ENCODE data around the gene ALG1L2.
"Not testable (repeated sequence)": the region's sequence is repeated elsewhere in the genome, so short reads cannot be mapped to it uniquely, and the experiment has no call there.

GRCh38 chr3:130083363-130084090 is 1.9 kb downstream of the ALG1L2 start:
- not testable (repeated sequence) for TF ChIP-seq CTCF (tag by site-specific recombination; IDR thresholded peaks at IDR 0.05); ZNF776 (tag by site-specific recombination; IDR thresholded peaks at IDR 0.05; ENCODE audit: borderline replicate concordance); HOXA7 (CRISPR knock-in tag; IDR thresholded peaks at IDR 0.05; ENCODE audit: borderline replicate concordance); MYNN (tag by site-specific recombination; IDR thresholded peaks at IDR 0.05; ENCODE audit: borderline replicate concordance); ZSCAN16 (tag by site-specific recombination; IDR thresholded peaks at IDR 0.05); REST (tag by site-specific recombination; IDR thresholded peaks at IDR 0.05)
